IPS-NIHi7 (cell line): ENCODE results near the gene CSF3.

Experiments
- DNase-seq: peaks from one replicate; pipeline ENCODE4 v3.0.0; 2012; ENCODE audit warnings: mixed read lengths; ENCODE audit errors: extremely low spot score

The CSF3 gene

DNA sequence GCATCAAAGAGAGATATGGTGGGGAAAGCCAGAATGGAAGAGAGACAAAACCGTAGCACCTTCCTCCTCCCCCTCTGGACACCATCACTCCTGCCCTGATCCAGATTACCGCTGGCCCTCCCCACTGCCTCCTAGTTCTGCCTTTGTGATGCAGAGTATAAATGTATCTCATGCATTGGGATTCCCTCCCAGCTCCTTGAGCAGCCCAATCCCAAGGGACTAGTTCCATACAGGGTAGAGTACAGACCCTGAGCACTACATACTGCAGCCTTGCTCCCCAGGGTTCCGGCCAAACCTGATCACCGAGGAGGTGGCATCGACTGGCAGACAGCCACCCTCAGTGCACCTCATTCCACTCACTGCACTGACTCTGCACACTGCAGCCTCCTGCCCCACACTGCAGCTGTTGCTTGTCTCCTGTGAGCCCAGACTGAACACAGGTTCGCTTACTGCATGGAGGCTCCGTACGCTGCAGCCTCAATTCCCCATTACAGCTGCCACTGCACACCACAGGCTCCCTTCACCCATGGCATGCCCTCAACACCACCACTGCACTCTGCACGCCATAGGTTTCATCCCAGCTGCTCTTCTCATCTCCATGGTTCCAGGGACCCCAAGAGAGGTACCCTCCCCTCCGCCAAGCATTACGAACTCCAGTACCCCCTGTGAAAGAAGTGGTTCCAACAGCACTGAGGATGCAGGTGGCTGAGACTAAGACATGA, 45.8 kb downstream of the CSF3 start:
- no peak for DNase-seq

DNA sequence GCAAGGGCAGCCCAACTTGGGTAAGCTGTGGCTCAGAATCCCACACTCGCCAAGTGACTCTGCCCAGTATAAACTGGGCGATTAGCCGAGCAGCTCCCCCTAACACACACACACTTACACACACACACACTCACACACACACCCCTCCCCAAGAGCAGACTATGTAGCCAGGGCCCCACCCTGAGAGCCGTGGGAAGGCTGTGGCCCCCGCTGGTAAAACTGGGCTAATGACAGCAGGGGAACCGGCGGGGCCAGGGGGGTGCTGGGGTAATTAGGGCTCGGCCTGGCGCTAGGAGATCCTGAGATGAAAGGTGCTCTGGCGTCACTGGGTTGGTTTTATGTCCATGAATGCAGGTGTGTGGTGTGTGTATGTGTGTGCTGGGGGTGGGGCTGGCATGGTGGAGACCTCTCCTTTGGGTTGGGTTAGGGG, 46.4 kb downstream of the CSF3 start:
- DNase-seq: no peak

DNA sequence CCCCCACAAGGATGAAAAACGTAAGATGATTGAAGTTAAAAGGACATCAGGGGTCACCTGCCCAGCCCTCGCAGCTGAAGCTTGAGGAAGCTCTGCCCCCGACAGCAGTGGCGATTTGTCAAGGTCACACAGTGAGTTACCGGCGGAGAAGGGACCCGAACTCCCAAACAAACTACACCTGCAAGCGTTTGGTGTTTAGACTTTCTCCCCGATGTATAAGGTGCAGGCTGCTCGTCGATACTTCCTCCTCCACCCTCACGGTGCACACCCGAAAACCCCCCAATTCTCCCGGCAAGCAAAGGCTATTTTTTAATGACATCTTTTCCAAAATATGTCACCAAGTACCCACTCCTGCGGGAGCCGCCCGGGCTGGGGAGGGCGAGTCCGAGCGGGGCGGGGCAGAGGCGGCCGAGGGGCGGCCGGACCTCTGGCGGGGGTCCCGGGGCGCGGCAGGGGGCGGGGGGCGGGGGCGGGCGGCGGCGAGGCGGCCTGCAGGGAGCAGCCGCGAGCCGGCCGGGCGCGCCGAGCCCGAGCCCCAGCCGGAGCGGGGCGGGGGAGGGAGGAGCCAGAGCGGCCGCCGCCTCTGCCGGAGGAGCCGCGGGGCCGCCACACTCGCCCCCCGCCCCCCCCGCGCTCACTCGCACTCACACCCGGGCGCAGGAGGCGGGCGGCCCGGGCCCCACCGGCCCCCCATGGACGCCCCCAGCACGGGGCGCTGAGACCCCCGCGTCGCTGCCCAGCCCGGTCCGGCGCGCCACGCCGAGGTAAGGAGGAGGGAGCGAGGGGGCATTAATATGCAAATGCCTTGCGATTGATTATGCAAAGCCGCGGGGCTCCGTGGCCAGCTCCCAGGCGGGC, 47.3 kb downstream of the CSF3 start, which contains the start of gene THRA:
Gene THRA (plus strand): TSS at position 637 of the 858 bp plus-strand sequence. CDS start 11,524 bp downstream, outside the sequence.
- peak; percentile 85 for DNase-seq

DNA sequence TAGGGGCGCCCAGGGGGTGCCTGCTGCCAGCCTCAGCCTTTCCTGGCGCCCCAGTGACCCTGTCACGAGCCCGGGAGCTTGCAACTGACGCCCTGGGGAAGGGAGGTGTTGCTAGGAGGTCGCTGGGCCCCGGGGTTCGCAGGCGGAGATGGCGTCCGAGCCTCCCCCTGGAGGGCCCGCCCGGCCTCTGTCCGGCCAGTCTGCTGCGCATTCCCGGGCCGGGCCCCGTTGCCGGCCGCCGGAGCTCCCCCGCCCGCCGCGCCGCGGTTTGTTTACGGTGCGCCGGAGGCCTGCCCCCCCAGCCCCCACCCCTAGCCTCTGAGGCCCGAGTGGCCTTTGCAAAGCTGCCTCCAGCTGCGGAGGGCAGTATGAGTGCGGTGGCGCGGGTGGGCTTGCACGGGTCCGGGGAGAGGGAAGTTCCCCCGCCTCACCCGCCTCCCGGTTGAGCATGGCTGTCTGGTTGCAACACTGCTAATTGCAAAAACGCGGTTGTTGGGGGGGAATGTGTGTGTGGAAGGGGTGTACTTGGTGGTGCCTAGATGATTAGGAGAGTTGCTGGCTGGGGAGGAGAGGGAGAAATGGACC, 48.0 kb downstream of the CSF3 start:
- peak; percentile 62 for DNase-seq

DNA sequence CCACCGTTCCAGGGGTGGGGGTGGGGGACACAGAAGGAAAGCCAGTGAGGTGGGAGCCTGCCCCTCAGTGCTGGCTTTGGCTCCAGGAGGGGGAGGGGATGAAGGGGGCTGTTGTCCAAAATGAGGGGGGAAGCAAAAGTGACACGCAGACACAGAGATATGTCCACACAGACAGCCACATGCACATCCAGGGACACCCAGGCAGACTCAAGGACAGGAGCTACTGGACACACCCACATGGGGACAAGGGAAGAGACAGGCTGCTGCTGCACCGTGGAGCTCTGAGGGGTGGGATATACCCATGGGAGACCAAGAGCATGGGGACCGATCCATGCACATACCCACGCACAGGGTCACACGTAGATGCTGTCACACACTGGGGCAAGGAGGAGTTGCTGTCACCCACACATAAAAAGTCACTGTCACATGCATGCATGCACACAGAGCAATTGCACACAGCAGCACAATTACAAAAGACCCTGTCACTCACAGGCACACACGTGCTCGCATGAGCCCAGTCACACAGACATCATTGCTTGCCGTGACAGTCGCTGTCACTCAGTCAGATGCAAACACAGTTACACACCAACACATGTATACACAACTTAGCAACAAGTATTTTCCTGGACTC, 48.8 kb downstream of the CSF3 start:
- DNase-seq: no peak

DNA sequence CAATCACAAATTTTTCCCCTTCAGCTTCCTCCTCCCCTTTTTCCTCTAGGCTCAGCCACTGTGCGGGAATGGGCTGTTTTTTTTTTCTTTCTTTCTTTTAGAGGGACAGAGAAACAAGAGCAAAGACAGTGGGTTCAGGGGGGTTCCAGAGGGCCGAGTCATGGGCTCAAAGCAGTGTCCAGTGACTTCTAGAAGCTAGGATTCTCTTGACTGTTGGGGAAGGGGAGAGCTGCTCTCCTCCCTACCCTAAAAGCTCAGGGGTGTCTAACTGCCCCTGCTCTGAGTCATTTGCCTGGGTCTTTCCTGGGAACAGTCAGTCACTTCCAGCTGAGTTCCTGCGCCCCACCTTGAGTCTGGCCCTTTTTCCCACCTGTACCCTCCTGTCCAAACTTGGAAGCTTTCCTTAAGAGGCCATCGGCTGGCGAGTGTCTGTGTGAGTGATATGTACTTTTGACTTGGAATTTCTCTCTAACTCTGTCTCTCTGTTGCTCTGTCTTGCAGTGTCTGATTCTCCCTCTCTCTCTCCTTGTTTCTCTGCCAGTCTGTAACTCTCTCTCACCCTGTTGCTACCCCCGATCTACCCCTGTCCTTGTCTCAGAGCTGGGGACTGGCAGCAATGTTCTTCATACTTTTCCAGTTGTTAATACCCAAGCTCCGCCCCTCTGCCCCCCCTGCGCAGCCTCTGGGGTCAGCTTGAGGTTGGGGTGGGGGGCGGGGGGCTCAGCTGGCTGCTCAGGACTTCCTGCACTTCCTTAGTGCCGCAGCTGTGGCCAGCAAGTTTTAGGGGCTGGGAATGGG, 49.9 kb downstream of the CSF3 start:
- no peak for DNase-seq

DNA sequence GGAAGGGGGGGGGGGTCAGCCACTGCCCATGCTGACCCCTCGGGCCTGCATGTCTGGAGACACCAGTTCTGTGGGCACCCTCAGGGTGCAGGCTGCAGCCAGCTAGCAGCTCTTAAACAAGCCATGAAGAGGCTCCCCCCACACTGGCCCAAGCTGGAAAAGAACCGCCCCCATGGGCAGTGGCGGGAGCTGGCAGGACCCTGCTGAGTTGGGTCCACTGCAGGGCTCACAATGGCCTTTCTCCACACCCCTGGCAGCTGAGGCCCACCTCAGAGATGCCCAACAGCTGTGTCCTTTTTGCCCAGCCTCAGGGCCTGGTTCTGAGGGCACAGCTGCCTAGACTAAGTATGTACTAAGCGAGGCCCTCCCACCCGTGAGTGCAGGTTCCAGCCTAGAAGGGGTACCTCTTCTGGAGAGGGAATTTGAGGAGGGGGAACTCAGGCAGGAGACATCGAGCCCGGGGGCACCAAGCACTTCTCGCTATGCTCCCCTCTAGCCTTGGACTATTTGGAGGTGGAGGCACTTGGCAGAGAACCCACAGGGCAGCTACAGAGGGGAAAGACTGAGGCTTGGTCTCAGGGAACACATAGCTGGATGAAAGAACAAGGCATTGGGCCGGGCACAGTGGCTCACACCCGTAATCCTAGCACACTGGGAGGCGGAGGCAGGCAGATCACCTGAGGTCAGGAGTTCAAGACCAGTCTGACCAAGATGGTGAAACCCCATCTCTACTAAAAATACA, 50.7 kb downstream of the CSF3 start:
- DNase-seq: no peak
